ENCODE results near the gene ADAM17. TPM values are rescaled to one million over a fixed set of nuclear protein-coding genes. Genes with fewer than 3 reads are reported as not detected.

ADAM17 gene
- polyA plus RNA-seq, 3 donors = 30.2 to 34.8 (median 30.9) TPM

- intact Hi-C loops (cut with micrococcal nuclease) = no loop called here
- no peak overlapping the region for H3K4me3 Mint-ChIP-seq
- H3K9me3 Mint-ChIP-seq = no peaks in the 10 kb centered on the region
- H3K36me3 Mint-ChIP-seq = peaks cover 84 to 100% of the 10 kb centered on the region in 2 donors
- Histone ChIP-seq H3K4me3 (replicated peaks in 1 of 3; ENCODE audit: low read depth in 2 of 3, low read length in 3 of 3) (no peak overlapping the region), H3K9ac (ENCODE audit: insufficient read depth, low read length, poor library complexity, severe bottlenecking) (no peak overlapping the region), H3K4me2 (replicated peaks; ENCODE audit: extremely low read depth, low read length, poor library complexity, severe bottlenecking) (no peak overlapping the region), H4K20me1 (ENCODE audit: insufficient read depth, low read length) (peaks cover 47% of the 10 kb centered on the region), H3K79me2 (ENCODE audit: insufficient read depth, low read length) (no peaks in the 10 kb centered on the region), H3K9me3 (replicated peaks in 1 of 2; ENCODE audit: control insufficient read depth in 1 of 2, insufficient read depth in 1 of 2, low read length in 2 of 2) (no peaks in the 10 kb centered on the region), H2AFZ (ENCODE audit: insufficient read depth, low read depth, low read length, poor library complexity, severe bottlenecking) (no peak overlapping the region), H3K27me3 (ENCODE audit: control insufficient read depth in 2 of 2, insufficient read depth in 2 of 2, low read length in 2 of 2) (no peaks in the 10 kb centered on the region), H3K4me1 (ENCODE audit: control insufficient read depth in 1 of 2, insufficient read depth in 2 of 2, low read length in 2 of 2) (no peaks in the 10 kb centered on the region), H3K27ac (ENCODE audit: low read depth in 1 of 2, low read length in 2 of 2) (no peak overlapping the region), H3K36me3 (replicated peaks in 1 of 2; ENCODE audit: control insufficient read depth in 1 of 2, insufficient read depth in 2 of 2, low read length in 2 of 2) (peaks cover 94 to 100% of the 10 kb centered on the region in 2 donors)
- H3K4me1 Mint-ChIP-seq = no peaks in the 10 kb centered on the region
- H3K27ac Mint-ChIP-seq = peak overlapping the region in 1 of 7 donors; percentile 63
- peaks cover 0 to 1% (median 0%) of the 10 kb centered on the region in 3 donors for H3K27me3 Mint-ChIP-seq (ENCODE audit: low read depth in 3 of 3)
- TF ChIP-seq, protein P1, sequence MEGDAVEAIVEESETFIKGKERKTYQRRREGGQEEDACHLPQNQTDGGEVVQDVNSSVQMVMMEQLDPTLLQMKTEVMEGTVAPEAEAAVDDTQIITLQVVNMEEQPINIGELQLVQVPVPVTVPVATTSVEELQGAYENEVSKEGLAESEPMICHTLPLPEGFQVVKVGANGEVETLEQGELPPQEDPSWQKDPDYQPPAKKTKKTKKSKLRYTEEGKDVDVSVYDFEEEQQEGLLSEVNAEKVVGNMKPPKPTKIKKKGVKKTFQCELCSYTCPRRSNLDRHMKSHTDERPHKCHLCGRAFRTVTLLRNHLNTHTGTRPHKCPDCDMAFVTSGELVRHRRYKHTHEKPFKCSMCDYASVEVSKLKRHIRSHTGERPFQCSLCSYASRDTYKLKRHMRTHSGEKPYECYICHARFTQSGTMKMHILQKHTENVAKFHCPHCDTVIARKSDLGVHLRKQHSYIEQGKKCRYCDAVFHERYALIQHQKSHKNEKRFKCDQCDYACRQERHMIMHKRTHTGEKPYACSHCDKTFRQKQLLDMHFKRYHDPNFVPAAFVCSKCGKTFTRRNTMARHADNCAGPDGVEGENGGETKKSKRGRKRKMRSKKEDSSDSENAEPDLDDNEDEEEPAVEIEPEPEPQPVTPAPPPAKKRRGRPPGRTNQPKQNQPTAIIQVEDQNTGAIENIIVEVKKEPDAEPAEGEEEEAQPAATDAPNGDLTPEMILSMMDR (IDR thresholded peaks at IDR 0.05) = no peak
- DNase-seq = no peak
- WGBS (ENCODE audit: insufficient coverage) = 100% methylated on average over 1 of the region's 2 CpGs
Observed at GRCh38 chr2:9490789-9491188, 64.8 kb downstream of the ADAM17 start.

GRCh38 chr2:9488583-9489547 is 66.8 kb downstream of the ADAM17 start:
- WGBS (ENCODE audit: insufficient coverage) = no CpG with 5 or more reads among the region's 1 CpG
- Histone ChIP-seq H2AFZ (ENCODE audit: insufficient read depth, low read depth, low read length, poor library complexity, severe bottlenecking) (no peak overlapping the region), H3K4me3 (replicated peaks in 1 of 3; ENCODE audit: low read depth in 2 of 3, low read length in 3 of 3) (no peak overlapping the region), H3K36me3 (replicated peaks in 1 of 2; ENCODE audit: control insufficient read depth in 1 of 2, insufficient read depth in 2 of 2, low read length in 2 of 2) (peaks cover 97 to 100% of the 10 kb centered on the region in 2 donors), H3K9ac (ENCODE audit: insufficient read depth, low read length, poor library complexity, severe bottlenecking) (no peak overlapping the region), H3K9me3 (replicated peaks in 1 of 2; ENCODE audit: control insufficient read depth in 1 of 2, insufficient read depth in 1 of 2, low read length in 2 of 2) (no peaks in the 10 kb centered on the region), H3K79me2 (ENCODE audit: insufficient read depth, low read length) (no peaks in the 10 kb centered on the region), H3K27me3 (ENCODE audit: control insufficient read depth in 2 of 2, insufficient read depth in 2 of 2, low read length in 2 of 2) (no peaks in the 10 kb centered on the region), H3K4me2 (replicated peaks; ENCODE audit: extremely low read depth, low read length, poor library complexity, severe bottlenecking) (no peak overlapping the region), H3K27ac (ENCODE audit: low read depth in 1 of 2, low read length in 2 of 2) (no peak overlapping the region), H4K20me1 (ENCODE audit: insufficient read depth, low read length) (peaks cover 51% of the 10 kb centered on the region), H3K4me1 (ENCODE audit: control insufficient read depth in 1 of 2, insufficient read depth in 2 of 2, low read length in 2 of 2) (no peaks in the 10 kb centered on the region)
- TF ChIP-seq, protein P1 (IDR thresholded peaks at IDR 0.05) = no peak
- peaks cover 88 to 98% of the 10 kb centered on the region in 2 donors for H3K36me3 Mint-ChIP-seq
- H3K27ac Mint-ChIP-seq = peak overlapping the region in 2 of 7 donors; percentile 15 to 42
- no peaks in the 10 kb centered on the region for H3K9me3 Mint-ChIP-seq
- H3K27me3 Mint-ChIP-seq (ENCODE audit: low read depth in 3 of 3) = no peaks in the 10 kb centered on the region
- intact Hi-C loops (cut with micrococcal nuclease) = no loop called here
- no peak overlapping the region for H3K4me3 Mint-ChIP-seq
- no peaks in the 10 kb centered on the region for H3K4me1 Mint-ChIP-seq
- no peak for DNase-seq
